ENCODE measurements around the gene CYFIP1. TPM values are rescaled to one million over a fixed set of nuclear protein-coding genes. Genes with fewer than 3 reads are reported as not detected.

Gene CYFIP1
- total and polyA plus RNA-seq, 4 donors: 27.0 to 136 (median 86.7) TPM

- no peak overlapping the region for H3K4me3 ChIP-seq
- H3K36me3 ChIP-seq (ENCODE audit: control insufficient read depth in 4 of 4, insufficient read depth in 4 of 4, low read length in 4 of 4): peaks cover 26 to 49% (median 34%) of the 10 kb centered on the region in 4 donors
- WGBS, 2 donors: 92 to 93% methylated on average over 2 of the region's 2 CpGs
- no peak for DNase-seq
- no peaks in the 10 kb centered on the region for H3K27me3 ChIP-seq (ENCODE audit: control insufficient read depth in 3 of 3, insufficient read depth in 3 of 3, low read length in 2 of 3)
- H3K4me1 ChIP-seq (ENCODE audit: control insufficient read depth in 5 of 5, insufficient read depth in 5 of 5, low read length in 5 of 5): no peaks in the 10 kb centered on the region
- no peak overlapping the region for H3K9ac ChIP-seq (ENCODE audit: insufficient read depth in 1 of 2, low read length in 2 of 2)
- no peaks in the 10 kb centered on the region for H3K9me3 ChIP-seq (ENCODE audit: control insufficient read depth in 4 of 4, insufficient read depth in 3 of 4, low read length in 3 of 4)
- no peak for TF ChIP-seq CTCF (IDR thresholded peaks at IDR 0.05; ENCODE audit: control extremely low read depth, extremely low read depth)
- ATAC-seq (ENCODE audit: insufficient read depth, low FRiP score): no peak
- H3K27ac ChIP-seq (ENCODE audit: low read depth in 1 of 2, low read length in 1 of 2): no peak overlapping the region
These were observed 22.8 kb upstream of the CYFIP1 start for GRCh38 chr15:23002920-23003319.

GRCh38 chr15:22995795-22996194 is 15.6 kb upstream of the CYFIP1 start:
- ATAC-seq (ENCODE audit: insufficient read depth, low FRiP score) (no peak), DNase-seq (no peak)
- Histone ChIP-seq H3K9me3 (ENCODE audit: control insufficient read depth in 4 of 4, insufficient read depth in 3 of 4, low read length in 3 of 4) (no peaks in the 10 kb centered on the region), H3K27ac (ENCODE audit: low read depth in 1 of 2, low read length in 1 of 2) (no peak overlapping the region), H3K9ac (ENCODE audit: insufficient read depth in 1 of 2, low read length in 2 of 2) (no peak overlapping the region), H3K36me3 (ENCODE audit: control insufficient read depth in 4 of 4, insufficient read depth in 4 of 4, low read length in 4 of 4) (peaks cover 4 to 17% (median 15%) of the 10 kb centered on the region in 4 donors), H3K27me3 (ENCODE audit: control insufficient read depth in 3 of 3, insufficient read depth in 3 of 3, low read length in 2 of 3) (no peaks in the 10 kb centered on the region), H3K4me1 (ENCODE audit: control insufficient read depth in 5 of 5, insufficient read depth in 5 of 5, low read length in 5 of 5) (no peaks in the 10 kb centered on the region), H3K4me3 (no peak overlapping the region)
- no peak for TF ChIP-seq CTCF (IDR thresholded peaks at IDR 0.05; ENCODE audit: control extremely low read depth, extremely low read depth)
- WGBS, 2 donors: 92 to 93% methylated on average over 7 of the region's 7 CpGs

- DNase-seq: no peak
- Histone ChIP-seq H3K27me3 (ENCODE audit: control insufficient read depth in 3 of 3, insufficient read depth in 3 of 3, low read length in 2 of 3) (no peaks in the 10 kb centered on the region), H3K4me3 (no peak overlapping the region), H3K9me3 (ENCODE audit: control insufficient read depth in 4 of 4, insufficient read depth in 3 of 4, low read length in 3 of 4) (no peaks in the 10 kb centered on the region), H3K36me3 (ENCODE audit: control insufficient read depth in 4 of 4, insufficient read depth in 4 of 4, low read length in 4 of 4) (peaks cover 4 to 10% (median 7%) of the 10 kb centered on the region in 4 donors), H3K27ac (ENCODE audit: low read depth in 1 of 2, low read length in 1 of 2) (no peak overlapping the region), H3K4me1 (ENCODE audit: control insufficient read depth in 5 of 5, insufficient read depth in 5 of 5, low read length in 5 of 5) (peaks cover 0 to 2% (median 0%) of the 10 kb centered on the region in 5 donors), H3K9ac (ENCODE audit: insufficient read depth in 1 of 2, low read length in 2 of 2) (no peak overlapping the region)
- 52 to 67% methylated on average over 5 of the region's 5 CpGs for WGBS, 2 donors
- ATAC-seq (ENCODE audit: insufficient read depth, low FRiP score): no peak
- no peak for TF ChIP-seq CTCF (IDR thresholded peaks at IDR 0.05; ENCODE audit: control extremely low read depth, extremely low read depth)
These were observed 11.8 kb upstream of the CYFIP1 start for GRCh38 chr15:22992024-22992326.
